LNCaP clone FGC (cell line): ENCODE data around the gene ZNF414.

ENCODE experiments used
- DNase-seq: peaks from one replicate; pipeline ENCODE4 v3.0.0-alpha.2; 2011; ENCODE audit warnings: low read depth
- H3K4me3 ChIP-seq: 2 replicates; pipeline ENCODE4 v1.5.1; 2011; ENCODE audit warnings: mild to moderate bottlenecking, low read depth, low read length, control low read depth
- TF ChIP-seq, protein P1 (sequence below): IDR thresholded peaks from 2 replicates; pipeline ENCODE4 v1.5.1; 2012; ENCODE audit warnings: mild to moderate bottlenecking; ENCODE audit not compliant: control insufficient read depth, insufficient read depth; ENCODE audit errors: extremely low read depth

The ZNF414 gene

DNA sequence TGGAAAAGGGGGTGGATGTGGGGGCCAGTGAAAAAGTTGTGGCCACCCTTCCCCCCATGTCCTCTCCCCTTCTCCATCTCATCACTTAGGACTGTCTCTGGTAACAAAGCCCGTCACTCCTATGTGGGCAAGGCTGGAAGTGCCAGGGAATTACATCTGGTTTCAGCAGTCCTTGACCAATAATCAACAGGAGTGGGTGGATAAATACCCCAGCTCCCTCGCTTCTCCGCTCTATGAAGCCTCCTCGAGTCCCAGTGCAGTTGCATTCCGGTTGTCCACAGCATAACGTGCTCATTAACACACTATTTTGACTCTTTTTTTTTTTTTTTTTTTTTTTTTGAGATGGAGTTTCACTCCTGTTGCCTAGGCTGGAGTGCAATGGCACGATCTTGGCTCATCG is 31.8 kb upstream of the ZNF414 start:
- no peak for DNase-seq
- TF ChIP-seq, protein P1, sequence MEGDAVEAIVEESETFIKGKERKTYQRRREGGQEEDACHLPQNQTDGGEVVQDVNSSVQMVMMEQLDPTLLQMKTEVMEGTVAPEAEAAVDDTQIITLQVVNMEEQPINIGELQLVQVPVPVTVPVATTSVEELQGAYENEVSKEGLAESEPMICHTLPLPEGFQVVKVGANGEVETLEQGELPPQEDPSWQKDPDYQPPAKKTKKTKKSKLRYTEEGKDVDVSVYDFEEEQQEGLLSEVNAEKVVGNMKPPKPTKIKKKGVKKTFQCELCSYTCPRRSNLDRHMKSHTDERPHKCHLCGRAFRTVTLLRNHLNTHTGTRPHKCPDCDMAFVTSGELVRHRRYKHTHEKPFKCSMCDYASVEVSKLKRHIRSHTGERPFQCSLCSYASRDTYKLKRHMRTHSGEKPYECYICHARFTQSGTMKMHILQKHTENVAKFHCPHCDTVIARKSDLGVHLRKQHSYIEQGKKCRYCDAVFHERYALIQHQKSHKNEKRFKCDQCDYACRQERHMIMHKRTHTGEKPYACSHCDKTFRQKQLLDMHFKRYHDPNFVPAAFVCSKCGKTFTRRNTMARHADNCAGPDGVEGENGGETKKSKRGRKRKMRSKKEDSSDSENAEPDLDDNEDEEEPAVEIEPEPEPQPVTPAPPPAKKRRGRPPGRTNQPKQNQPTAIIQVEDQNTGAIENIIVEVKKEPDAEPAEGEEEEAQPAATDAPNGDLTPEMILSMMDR, result no peak
- H3K4me3 ChIP-seq, result no peak overlapping the region

DNA sequence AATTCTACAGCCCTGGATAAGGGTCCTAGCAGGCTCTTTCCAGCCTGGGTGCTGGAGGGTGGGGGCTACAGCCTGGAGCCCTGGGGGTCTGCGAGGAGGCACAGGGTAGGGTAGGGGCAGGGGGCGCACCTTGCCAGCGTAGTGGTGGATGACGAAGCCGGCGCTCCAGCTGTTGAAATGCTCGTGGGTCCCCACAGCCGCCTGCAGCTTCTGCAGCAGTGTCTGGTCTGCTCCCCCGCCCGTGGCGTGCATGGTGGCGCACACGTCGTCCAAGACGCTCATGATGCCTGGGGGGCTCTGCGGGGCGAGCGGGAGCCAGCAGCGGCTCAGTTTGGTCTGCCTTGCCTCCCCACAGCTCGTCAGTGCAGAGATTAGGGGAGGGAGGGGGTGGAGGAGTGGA is 30.2 kb upstream of the ZNF414 start:
- TF ChIP-seq, protein P1, result no peak
- DNase-seq, result no peak
- no peak overlapping the region for H3K4me3 ChIP-seq

DNA sequence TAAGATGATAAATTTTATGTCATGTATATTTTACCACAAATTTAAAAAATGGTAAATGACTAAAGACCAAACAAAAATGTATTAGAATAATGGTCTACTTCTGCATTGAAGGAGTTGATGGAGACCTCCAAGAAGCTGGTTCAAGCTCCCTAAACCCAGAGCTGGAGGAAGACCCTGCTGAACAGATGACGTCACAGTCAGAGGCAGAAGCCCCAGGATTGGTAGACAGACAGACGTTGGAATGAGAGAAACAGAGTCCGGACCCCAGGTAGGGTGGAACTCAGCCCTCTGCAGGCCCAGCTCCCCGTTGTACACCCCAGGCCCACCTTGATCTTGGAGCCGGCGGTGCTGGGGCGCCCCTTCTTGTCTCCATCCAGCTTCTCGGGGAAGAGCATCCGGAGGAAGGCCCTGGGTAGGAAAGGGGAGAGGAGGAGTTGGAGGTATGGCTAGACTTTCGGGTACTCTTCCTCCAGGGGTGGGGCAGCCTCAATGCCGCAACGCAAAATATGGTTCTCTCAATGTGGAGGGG is 25.7 kb upstream of the ZNF414 start:
- DNase-seq, result no peak
- H3K4me3 ChIP-seq, result no peak overlapping the region
- TF ChIP-seq, protein P1, result no peak

DNA sequence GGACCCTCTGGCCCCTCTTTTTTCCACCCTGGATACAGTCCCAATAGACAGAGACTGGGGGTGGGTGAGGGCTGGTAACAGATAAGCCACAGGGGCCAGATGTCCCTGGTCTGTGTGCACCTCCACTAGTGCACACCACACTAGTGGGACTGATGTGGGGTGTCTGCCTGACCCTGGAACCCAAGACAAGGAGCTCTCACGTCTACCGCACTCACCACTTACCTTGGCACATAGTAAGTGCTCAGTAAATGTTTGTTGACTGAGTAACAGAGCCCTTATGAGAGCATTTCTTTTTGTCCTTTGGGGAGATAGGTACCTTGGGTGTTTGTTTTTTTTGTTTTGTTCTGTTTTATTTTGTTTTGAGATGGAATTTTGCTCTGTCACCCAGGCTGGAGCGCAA is 23.1 kb upstream of the ZNF414 start:
- DNase-seq, result no peak
- TF ChIP-seq, protein P1, result no peak
- H3K4me3 ChIP-seq, result no peak overlapping the region

DNA sequence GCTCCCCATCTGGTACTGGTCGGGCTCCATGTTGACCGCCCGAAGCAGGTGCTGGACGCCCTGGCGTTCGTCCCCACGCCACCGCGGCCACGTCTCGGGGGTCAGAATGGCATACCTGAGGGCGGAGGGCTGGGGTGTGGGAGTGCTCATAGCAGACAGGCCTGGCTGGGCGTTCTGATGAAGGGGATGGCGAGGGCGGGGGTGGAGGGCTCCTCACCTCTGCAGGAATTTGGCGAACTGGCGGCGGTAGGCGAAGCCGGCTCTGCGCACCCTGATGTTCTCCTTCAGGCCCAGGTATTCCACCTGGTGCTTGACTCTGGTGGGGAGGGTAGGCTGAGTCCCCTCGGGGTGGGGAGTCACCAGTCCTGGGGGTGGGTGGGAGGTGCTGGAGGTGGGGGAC is 22.3 kb upstream of the ZNF414 start:
- no peak overlapping the region for H3K4me3 ChIP-seq
- no peak for DNase-seq
- TF ChIP-seq, protein P1, result no peak

DNA sequence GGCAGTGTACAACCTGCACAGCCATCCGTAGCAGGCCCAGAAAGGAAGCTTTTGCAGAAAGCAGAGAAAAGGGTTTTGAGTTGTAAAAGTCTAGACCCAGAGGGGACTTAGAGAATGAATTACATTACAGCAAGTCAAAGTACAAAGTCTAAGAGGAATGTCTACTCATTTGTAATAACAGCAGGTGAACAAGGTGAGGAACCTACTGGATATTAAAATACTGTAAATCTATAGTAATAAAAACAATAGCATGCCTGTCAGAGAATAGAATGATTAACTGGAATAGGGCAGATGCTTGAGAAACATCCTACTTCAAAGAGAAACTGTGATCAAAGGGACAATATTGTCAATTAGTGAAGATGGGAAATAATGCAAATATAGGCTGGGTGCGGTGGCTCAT is 18.3 kb upstream of the ZNF414 start:
- no peak overlapping the region for H3K4me3 ChIP-seq
- TF ChIP-seq, protein P1, result no peak
- no peak for DNase-seq

DNA sequence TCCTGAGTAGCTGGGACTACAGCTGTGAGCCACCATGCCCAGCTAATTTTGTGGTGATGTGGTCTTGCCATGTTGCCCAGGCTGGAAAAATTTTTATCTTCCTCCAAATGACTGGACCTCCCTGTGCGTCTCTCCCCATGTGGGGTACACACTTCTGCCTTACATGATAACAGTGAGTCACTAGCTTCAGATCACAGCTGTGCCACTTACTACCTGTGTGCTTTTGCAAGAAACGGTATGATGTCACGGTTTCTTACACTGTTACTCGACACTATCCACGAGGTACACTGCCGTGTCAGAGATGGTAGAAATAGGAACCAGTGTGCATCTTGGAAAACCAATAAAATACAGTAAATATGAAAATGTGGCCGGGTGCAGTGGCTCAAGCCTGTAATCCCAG is 17.5 kb upstream of the ZNF414 start:
- TF ChIP-seq, protein P1, result no peak
- no peak for DNase-seq
- no peak overlapping the region for H3K4me3 ChIP-seq
